Measurements from ENCODE around the gene TEX11.

DNA sequence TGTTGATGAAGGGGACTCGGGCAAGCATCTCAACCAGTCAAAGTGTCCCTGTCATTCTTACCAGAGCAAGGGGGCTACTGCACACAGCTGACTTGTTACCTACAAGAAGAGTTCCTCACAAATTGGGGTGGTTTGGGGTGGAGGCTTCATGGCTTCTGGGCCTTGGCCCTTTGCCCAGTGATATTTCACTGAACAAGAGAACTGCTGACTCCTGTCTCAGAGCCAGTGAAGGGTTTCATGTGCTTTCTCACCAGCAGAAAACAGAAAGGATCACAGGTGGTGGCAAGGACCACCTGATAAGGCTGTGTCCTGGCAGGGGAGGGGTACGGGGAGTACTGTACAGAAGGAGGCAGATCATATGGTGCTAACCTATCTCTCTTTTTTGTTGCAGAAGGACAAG is 410.4 kb downstream of the TEX11 start:
- TF ChIP-seq CTCF (IDR thresholded peaks at IDR 0.05; ENCODE audit: low read length) = no peak
- no peak for TF ChIP-seq EZH2 (optimal IDR thresholded peaks at IDR 0.05; ENCODE audit: low read depth, low read length)
- no peak for TF ChIP-seq EZH2phosphoT487 (IDR thresholded peaks at IDR 0.05; ENCODE audit: low read length)

Data from MM.1S (cell line).